Thyroid gland (tissue), 4 donors: ENCODE measurements around the gene KCNH6. TPM values are rescaled to one million over a fixed set of nuclear protein-coding genes. Genes with fewer than 3 reads are reported as not detected.

Source experiments
- DNase-seq, 2 donors: peaks; one replicate each; pipeline ENCODE4 v3.0.0-alpha.2; 2019
- H3K27ac ChIP-seq, 3 donors: fragments of 200-600 bp; sonication (generic); 1 replicate in 2 of 3; 2 replicates in 1 of 3; pipeline ENCODE4 v1.5.1; 2016 to 2019; ENCODE audit warnings: mild to moderate bottlenecking in 1 of 3, moderate library complexity in 1 of 3
- H3K27me3 ChIP-seq: fragments of 200-600 bp; sonication (generic); one replicate; pipeline ENCODE4 v1.5.1; 2019
- H3K36me3 ChIP-seq, 2 donors: fragments of 200-600 bp; sonication (generic); one replicate each; pipeline ENCODE4 v1.5.1; 2016 to 2019
- H3K4me1 ChIP-seq, 2 donors: fragments of 200-600 bp; sonication (generic); one replicate each; pipeline ENCODE4 v1.5.1; 2017 to 2019
- H3K4me3 ChIP-seq, 3 donors: fragments of 200-600 bp; sonication (generic); replicated peaks in 1 of 3; 1 replicate in 2 of 3; 2 replicates in 1 of 3; pipeline ENCODE4 v1.5.1; 2016; ENCODE audit warnings: mild to moderate bottlenecking in 1 of 3
- H3K9me3 ChIP-seq: fragments of 200-600 bp; sonication (generic); one replicate; pipeline ENCODE4 v1.5.1; 2017
- CTCF ChIP-seq, 6 experiments: fragments of 200-600 bp in 3 of 6; fragments of 450-650 bp in 3 of 6; sonication (generic) in 3 of 6; IDR thresholded peaks; one replicate each; pipeline ENCODE4 v1.5.1; 2016 to 2019; ENCODE audit warnings: antibody characterized with exemption in 6 of 6, mild to moderate bottlenecking in 2 of 6, inconsistent platforms in 1 of 6, moderate library complexity in 1 of 6
- POLR2A ChIP-seq, 2 donors: fragments of 450-650 bp; IDR thresholded peaks; one replicate each; pipeline ENCODE4 v1.6.1; 2017; ENCODE audit warnings: antibody characterized with exemption in 2 of 2, mild to moderate bottlenecking in 2 of 2, moderate library complexity in 1 of 2
- WGBS, 2 donors: methylation state at CpG; one replicate each; pipeline ENCODE4 v1.1.5; 2017; 5-methylcytosine and 5-hydroxymethylcytosine counted together
- intact Hi-C: fragments of 100-400 bp; cut with DNase I; formaldehyde crosslinking; loops from one replicate; pipeline ENCODE4 v1.15.1; 2023
- total RNA-seq, 4 donors: library from RNA; depleted of rRNA; stranded (reverse); fragments of >200 nt; gene quantifications; one replicate each; pipeline ENCODE4 v1.2.3, GENCODE V29; 2016

KCNH6 gene
- total RNA-seq, 4 donors from 2014 or later = 0.67 TPM; not detected in 3

DNA sequence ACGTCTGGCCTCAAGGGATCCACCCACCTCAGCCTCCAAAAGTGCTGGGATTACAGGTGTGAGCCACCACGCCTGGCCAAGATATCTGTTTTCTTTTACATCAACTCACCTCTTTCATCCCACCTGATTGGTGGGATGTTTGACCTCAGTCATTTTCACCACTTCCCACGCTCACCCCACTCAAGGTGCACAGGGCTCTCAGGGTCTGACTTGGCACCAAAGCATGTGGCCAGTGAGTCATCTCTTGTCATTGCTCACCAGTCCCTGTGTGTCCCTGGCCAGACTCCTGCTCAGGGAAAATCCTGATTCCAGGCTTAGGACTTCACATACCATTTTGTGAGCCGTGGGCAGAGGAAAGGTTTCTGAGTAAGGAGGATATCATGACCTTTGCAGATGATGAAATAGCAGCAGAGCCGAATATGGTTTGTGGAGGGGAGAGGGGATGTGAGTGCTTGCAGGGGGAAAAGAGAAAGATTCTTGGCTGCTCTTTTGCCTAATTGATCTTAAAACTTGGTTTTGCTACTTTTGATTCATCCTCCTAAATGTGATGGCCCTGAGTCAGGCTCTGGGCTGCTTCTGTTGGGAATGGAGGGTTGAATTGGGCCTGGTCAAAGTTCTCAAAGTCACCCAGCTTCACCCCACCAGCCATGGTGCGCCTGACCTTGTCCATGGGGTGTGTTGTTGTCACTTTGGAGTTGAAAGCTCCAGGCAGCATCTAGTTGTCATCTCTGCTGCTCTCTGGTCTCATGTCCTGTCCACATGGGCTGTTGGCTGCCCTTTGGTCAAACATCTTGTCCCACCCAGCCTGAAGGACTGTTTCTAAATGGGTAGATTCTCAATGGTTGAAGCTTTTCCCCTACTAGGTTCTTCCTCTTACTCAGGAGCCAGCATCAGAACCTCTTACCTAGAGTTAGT lies 6.0 kb upstream of the KCNH6 start:
- WGBS, 2 donors = 72 to 75% methylated on average over 6 of the region's 6 CpGs
- no peak for DNase-seq
- Histone ChIP-seq H3K4me1 (no peaks in the 10 kb centered on the region), H3K27ac (no peak overlapping the region), H3K36me3 (no peaks in the 10 kb centered on the region), H3K9me3 (no peaks in the 10 kb centered on the region), H3K4me3 (no peak overlapping the region), H3K27me3 (no peaks in the 10 kb centered on the region)
- TF ChIP-seq POLR2A (IDR thresholded peaks at IDR 0.05) (no peak), CTCF (IDR thresholded peaks at IDR 0.05) (no peak)
- intact Hi-C loops = no loop called here

DNA sequence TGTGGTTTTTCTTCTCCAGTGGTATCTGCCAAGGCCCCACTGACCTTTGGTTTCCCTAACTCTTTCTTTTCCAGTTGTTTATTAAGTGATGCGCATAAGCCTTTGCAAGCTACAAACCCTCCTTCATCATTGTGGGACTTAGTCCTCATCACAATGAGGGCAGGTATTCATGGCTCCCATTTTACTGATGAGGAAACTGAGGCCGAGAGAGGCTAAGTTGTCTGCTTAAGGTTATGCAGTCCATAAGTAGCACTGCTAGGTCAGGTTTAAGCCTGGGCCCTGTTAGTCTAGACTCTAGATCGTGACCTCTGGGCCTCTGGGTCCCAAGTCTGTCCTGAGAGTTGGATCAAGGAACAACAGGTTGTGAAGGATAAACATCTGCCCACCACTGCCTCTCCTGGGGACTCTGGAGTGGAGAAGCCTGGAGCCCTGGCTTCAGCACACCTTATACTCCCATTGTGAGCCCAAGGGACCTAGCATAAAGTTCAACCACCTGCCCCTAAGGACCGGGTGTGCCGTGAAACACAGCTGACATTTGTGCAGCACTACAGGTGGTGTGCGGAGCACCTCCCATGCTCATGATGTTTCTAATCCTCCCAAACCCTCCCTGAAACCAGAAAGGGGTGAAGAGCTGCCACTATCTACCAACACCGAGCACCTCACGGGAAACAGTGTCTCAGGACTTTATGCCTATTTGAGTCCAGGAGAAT lies 5.2 kb upstream of the KCNH6 start:
- intact Hi-C loops = no loop called here
- DNase-seq = no peak

DNA sequence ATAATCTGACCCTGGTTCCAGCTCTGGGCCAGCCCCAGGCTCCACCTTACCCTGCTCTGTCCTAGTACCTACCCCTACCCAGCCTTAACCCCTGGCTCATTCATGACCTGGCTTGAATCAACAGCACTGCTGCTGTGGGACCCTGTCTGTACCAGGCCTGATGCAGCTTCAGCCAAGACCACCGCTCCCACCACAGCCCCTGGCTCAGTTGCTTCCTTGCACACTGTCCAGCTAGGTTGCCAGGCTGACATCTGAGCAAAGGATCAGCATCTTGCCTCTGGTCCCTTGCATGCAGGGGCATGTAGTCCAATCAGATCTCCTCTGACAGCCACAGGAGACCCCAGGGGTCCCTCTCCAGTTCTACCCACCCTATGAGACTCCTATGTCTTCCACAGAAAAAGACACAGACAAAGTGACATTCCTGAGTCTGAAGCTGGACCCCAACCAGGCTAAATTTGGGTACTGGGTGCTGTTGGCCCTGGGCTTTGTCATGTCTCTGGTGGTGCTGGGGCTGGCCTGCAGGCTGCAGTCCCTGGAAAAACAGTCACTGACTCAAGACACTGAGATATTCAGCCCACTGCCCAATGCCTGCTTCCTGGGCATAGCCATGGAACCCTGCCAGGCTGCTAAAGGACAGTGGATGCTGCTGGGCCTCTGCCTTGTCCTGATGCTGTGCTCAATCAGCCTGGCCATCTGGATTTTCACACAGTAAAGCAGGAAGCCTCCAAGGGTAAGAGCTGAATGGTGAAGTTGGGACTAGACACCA lies 3.9 kb upstream of the KCNH6 start:
- H3K36me3 ChIP-seq = no peaks in the 10 kb centered on the region
- no peak overlapping the region for H3K4me3 ChIP-seq
- 88 to 100% methylated on average over 1 of the region's 1 CpG for WGBS, 2 donors
- no peaks in the 10 kb centered on the region for H3K9me3 ChIP-seq
- no peaks in the 10 kb centered on the region for H3K27me3 ChIP-seq
- TF ChIP-seq CTCF (IDR thresholded peaks at IDR 0.05) = no peak
- TF ChIP-seq POLR2A (IDR thresholded peaks at IDR 0.05) = no peak
- peaks cover 3 to 8% of the 10 kb centered on the region in 2 donors for H3K4me1 ChIP-seq
- intact Hi-C loops = no loop called here
- no peak for DNase-seq
- H3K27ac ChIP-seq = no peak overlapping the region

More for the DNA sequence above, 5.2 kb upstream of the KCNH6 start:
- no peaks in the 10 kb centered on the region for H3K9me3 ChIP-seq
- TF ChIP-seq POLR2A (IDR thresholded peaks at IDR 0.05) = no peak
- TF ChIP-seq CTCF (IDR thresholded peaks at IDR 0.05) = no peak
- H3K4me1 ChIP-seq = peaks cover 0 to 3% of the 10 kb centered on the region in 2 donors
- 76 to 80% methylated on average over 8 of the region's 8 CpGs for WGBS, 2 donors
- no peaks in the 10 kb centered on the region for H3K27me3 ChIP-seq
- H3K36me3 ChIP-seq = no peaks in the 10 kb centered on the region
- no peak overlapping the region for H3K4me3 ChIP-seq
- no peak overlapping the region for H3K27ac ChIP-seq

DNA sequence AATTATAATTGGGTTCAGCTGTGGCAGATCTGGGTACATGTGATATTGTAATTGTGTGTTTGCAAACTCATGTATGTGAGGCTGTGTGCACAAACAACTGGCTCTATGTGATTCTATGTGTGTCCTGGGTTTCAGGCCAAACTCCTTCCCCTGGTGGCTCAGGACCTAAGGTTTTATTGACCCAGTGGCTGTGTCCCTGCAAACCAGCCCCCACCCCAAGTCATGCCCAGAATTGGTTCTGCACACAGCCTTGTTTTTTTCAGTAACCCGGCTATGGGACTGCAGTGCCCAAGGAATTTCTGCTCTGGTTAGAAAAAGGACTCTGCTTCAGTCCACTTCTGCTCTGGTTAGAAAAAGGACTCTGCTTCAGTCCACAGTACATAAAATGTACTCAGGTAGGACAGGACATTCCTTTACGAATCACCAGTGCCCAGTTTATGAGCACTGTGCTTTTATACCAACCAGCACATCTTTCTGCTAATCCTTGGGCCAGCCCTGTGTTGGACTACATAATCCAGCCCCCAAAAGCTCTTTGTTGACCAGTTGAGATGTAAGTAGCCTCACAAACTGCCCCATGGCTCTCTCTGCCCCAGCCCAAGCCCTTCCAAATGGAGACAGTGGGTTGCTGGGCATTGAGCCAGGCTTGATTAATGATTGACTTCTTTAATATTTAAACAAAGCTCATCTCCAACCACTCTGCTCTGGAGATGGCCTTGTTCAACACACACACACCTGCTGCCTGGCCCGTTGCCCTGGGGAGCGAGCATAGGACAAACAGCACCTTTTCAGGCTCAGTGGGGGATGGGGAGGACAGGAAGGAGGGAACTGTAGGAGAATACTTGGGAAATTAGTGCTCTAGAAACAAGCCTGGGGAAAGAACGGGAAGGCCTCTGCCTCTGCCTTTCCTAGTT lies 2.9 kb upstream of the KCNH6 start:
- H3K36me3 ChIP-seq = no peaks in the 10 kb centered on the region
- DNase-seq = no peak
- intact Hi-C loops = no loop called here
- H3K27me3 ChIP-seq = no peaks in the 10 kb centered on the region
- TF ChIP-seq CTCF (IDR thresholded peaks at IDR 0.05) (no peak), POLR2A (IDR thresholded peaks at IDR 0.05) (no peak)
- no peak overlapping the region for H3K4me3 ChIP-seq
- 34 to 42% methylated on average over 5 of the region's 5 CpGs for WGBS, 2 donors
- H3K9me3 ChIP-seq = no peaks in the 10 kb centered on the region
- peaks cover 3 to 8% of the 10 kb centered on the region in 2 donors for H3K4me1 ChIP-seq
- no peak overlapping the region for H3K27ac ChIP-seq
